CD4-positive, alpha-beta memory T cell (primary cell): Measurements from ENCODE around the gene ESAM. TPM values are rescaled to one million over a fixed set of nuclear protein-coding genes. Genes with fewer than 3 reads are reported as not detected.

ENCODE experiments used
- CTCF ChIA-PET: fragments of 350-600 bp; sonication (Branson Sonifier 250); formaldehyde crosslinking; loops from one replicate; lab custom pipeline; 2021; ENCODE audit warnings: inconsistent platforms; ENCODE audit not compliant: partially characterized antibody; lab: Charles Lee
- POLR2A ChIA-PET: fragments of 350-600 bp; sonication (Branson Sonifier 250); formaldehyde crosslinking; loops from one replicate; lab custom pipeline; 2021; ENCODE audit not compliant: partially characterized antibody; lab: Charles Lee
- DNase-seq, 5 donors: peaks; one replicate each; pipeline versions ENCODE4 v3.0.0 to v3.0.0-alpha.2; 2020 to 2022; ENCODE audit warnings: mixed read lengths in 1 of 5
- H3K27ac ChIP-seq: one replicate; pipeline ENCODE4 v1.7.0; 2013; ENCODE audit warnings: low read depth, low read length
- H3K27me3 ChIP-seq: 2 replicates; pipeline ENCODE4 v1.7.0; 2013; ENCODE audit warnings: mild to moderate bottlenecking, low read length, moderate library complexity; ENCODE audit not compliant: insufficient read depth
- H3K36me3 ChIP-seq: 2 replicates; pipeline ENCODE4 v1.7.0; 2013; ENCODE audit warnings: mild to moderate bottlenecking, low read length, moderate library complexity; ENCODE audit not compliant: insufficient read depth
- H3K4me1 ChIP-seq: 2 replicates; pipeline ENCODE4 v1.7.0; 2013; ENCODE audit warnings: mild to moderate bottlenecking, low read length, moderate library complexity; ENCODE audit not compliant: insufficient read depth
- H3K4me3 ChIP-seq, 2 donors: one replicate each; pipeline ENCODE4 v1.7.0; 2013; ENCODE audit warnings: low read length in 2 of 2, mild to moderate bottlenecking in 1 of 2
- H3K9me3 ChIP-seq, 2 donors: one replicate each; pipeline ENCODE4 v1.7.0; 2013; ENCODE audit warnings: low read length in 2 of 2, control low read depth in 1 of 2; ENCODE audit not compliant: control insufficient read depth in 1 of 2
- H3K27ac Mint-ChIP-seq, 7 donors: one replicate each; pipeline ENCODE4 v1.8.0; 2020 to 2021; ENCODE audit warnings: mixed read lengths in 7 of 7, mild to moderate bottlenecking in 6 of 7, inconsistent platforms in 3 of 7, moderate library complexity in 3 of 7
- H3K27me3 Mint-ChIP-seq, 2 donors: one replicate each; pipeline ENCODE4 v1.8.0; 2020 to 2021; ENCODE audit warnings: mixed read lengths in 2 of 2
- H3K36me3 Mint-ChIP-seq, 2 donors: one replicate each; pipeline ENCODE4 v1.8.0; 2020 to 2021; ENCODE audit warnings: mixed read lengths in 2 of 2, inconsistent platforms in 1 of 2, mild to moderate bottlenecking in 1 of 2
- H3K4me1 Mint-ChIP-seq, 4 donors: one replicate each; pipeline ENCODE4 v1.8.0; 2020 to 2021; ENCODE audit warnings: mixed read lengths in 4 of 4, mild to moderate bottlenecking in 1 of 4
- H3K4me3 Mint-ChIP-seq, 8 donors: one replicate each; pipeline ENCODE4 v1.8.0; 2020 to 2021; ENCODE audit warnings: mixed read lengths in 8 of 8, mild to moderate bottlenecking in 7 of 8, moderate library complexity in 6 of 8, inconsistent platforms in 3 of 8
- H3K9me3 Mint-ChIP-seq, 8 donors: one replicate each; pipeline ENCODE4 v1.8.0; 2020 to 2021; ENCODE audit warnings: mixed read lengths in 8 of 8, mild to moderate bottlenecking in 5 of 8, inconsistent platforms in 3 of 8, moderate library complexity in 1 of 8
- intact Hi-C: fragments of 100-400 bp; cut with micrococcal nuclease; formaldehyde crosslinking; loops from one replicate; pipeline ENCODE4 v1.15.1; 2023
- polyA plus RNA-seq, 2 donors: library from polyadenylated mRNA; unstranded; fragments of 300-500 nt; fragmentation: Illumina TruSeq; gene quantifications; one replicate each; pipeline ENCODE4 v1.2.3, GENCODE V29; 2021
- total RNA-seq, 2 experiments: library from RNA; stranded (reverse); gene quantifications; one replicate each; pipeline ENCODE4 v1.2.3, GENCODE V29; 2021

The ESAM gene
- total and polyA plus RNA-seq, 4 experiments from 2014 or later, result 1.3 to 3.2 (median 1.6) TPM

DNA sequence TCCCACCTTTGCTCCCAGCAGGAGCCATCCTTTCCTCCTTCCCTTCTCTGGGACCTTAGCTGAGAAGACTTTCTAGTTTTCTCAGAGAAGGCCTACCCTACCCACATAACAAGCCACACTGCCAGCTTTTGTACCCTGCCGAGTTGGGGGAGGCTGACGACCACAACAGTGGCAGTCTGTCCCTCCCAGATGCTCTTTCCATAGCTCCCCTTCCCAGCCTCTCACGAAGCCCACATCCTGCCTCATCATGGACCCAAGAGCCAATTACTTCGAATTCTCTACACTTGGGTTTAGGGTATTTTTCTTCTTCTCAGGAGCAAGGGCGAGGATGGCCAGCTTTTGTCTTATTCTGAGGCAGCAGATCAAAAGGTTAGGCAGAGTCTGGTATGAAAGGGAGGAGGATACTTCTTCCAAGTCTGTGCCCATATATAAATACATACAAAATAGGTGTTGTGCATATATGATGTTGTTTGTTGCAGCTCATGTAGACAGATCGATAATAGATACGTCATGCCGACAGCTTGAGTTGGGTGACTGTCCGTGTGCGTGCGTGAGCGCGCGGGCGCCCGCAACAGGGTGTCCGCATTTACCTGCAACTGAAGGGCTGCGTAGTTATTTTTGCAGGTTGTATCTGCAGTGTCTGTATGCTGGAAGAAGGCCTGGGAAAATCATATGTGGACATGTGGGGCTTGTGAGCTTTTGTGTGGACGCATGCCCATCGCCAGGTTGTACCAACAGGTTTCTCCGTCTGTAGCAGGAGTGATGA, 23.2 kb downstream of the ESAM start:
- ChIA-PET POLR2A (interaction anchor here (0.7 to 2.4 kb wide), 3 partner anchors 8 to 66 kb away, joined by 3 to 9 read pairs (median 4); partner anchors contain the start of gene SIAE), CTCF (interaction anchor here (1.0 to 17.0 kb wide), 4 partner anchors 10 to 60 kb away, joined by 3 to 239 read pairs (median 6); partner anchors contain the start of gene ESAM)
- Mint-ChIP-seq H3K27ac (peak overlapping the region in 5 of 7 donors; percentile 48 to 80 (median 53)), H3K9me3 (no peaks in the 10 kb centered on the region), H3K4me1 (peaks cover 3 to 20% (median 16%) of the 10 kb centered on the region in 4 donors), H3K36me3 (no peaks in the 10 kb centered on the region), H3K27me3 (peaks cover 0 to 3% of the 10 kb centered on the region in 2 donors), H3K4me3 (peak overlapping the region; percentile 83 to 94 (median 86))
- Histone ChIP-seq H3K4me3 (peak overlapping the region in 1 of 2 donors; percentile 60), H3K4me1 (peaks cover 17% of the 10 kb centered on the region), H3K27me3 (peaks cover 5% of the 10 kb centered on the region), H3K27ac (no peak overlapping the region), H3K36me3 (no peaks in the 10 kb centered on the region), H3K9me3 (no peaks in the 10 kb centered on the region)
- peak in 1 of 5 donors; percentile 5 for DNase-seq
- intact Hi-C loops, result loop anchor here (1.0 kb wide), 1 partner anchor 24 kb away; no protein-coding TSS in a partner anchor

DNA sequence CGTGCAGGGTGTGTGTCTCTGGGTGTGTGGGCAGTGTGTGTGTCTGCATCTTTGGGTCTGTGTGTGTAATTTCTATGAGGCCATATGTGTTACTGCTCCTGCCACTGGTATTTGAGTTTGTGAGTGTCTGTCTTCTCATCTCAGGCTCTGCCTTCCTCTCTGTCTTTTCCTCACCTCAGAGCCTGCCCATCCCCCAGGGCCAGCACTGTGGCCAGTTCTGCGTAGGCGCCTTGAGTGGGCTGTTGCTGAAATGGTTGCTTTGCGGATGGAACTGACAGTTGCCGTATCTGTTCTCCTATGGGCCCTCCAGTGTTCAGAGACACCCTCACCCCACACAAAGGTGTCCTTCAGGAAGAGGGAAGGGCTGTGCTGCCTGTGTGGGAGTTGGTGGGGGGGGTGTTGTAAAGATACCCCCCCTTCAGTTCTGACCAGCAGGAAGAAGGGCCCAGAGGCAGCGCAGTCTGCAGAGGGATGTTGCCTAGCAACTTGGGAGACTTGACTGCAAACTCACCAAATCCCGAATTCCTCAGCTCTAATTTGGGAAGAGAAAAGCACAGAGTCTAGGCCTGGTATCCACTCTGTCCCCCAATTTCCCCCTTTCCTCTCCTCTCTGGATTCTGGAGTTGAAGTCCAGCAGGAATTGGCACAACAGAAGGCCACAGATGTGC, 24.3 kb downstream of the ESAM start:
- H3K4me3 Mint-ChIP-seq, result peak overlapping the region in 1 of 8 donors; percentile 53
- no peak overlapping the region for H3K4me3 ChIP-seq
- H3K27ac Mint-ChIP-seq, result peak overlapping the region in 1 of 7 donors; percentile 42
- H3K36me3 ChIP-seq, result no peaks in the 10 kb centered on the region
- no peaks in the 10 kb centered on the region for H3K36me3 Mint-ChIP-seq
- peaks cover 5% of the 10 kb centered on the region for H3K27me3 ChIP-seq
- CTCF ChIA-PET, result interaction anchor here (1.0 to 17.0 kb wide), 4 partner anchors 9 to 28 kb away, joined by 3 to 239 read pairs (median 4); partner anchors contain the start of gene ESAM
- H3K27ac ChIP-seq, result no peak overlapping the region
- peaks cover 0 to 3% of the 10 kb centered on the region in 2 donors for H3K27me3 Mint-ChIP-seq
- DNase-seq, result no peak
- POLR2A ChIA-PET, result interaction anchor here (1.7 kb wide), 1 partner anchor 9 kb away, joined by 7 read pairs; no protein-coding TSS in a partner anchor
- no peaks in the 10 kb centered on the region for H3K9me3 Mint-ChIP-seq
- H3K4me1 Mint-ChIP-seq, result peaks cover 3 to 20% (median 16%) of the 10 kb centered on the region in 4 donors
- peaks cover 17% of the 10 kb centered on the region for H3K4me1 ChIP-seq
- H3K9me3 ChIP-seq, result no peaks in the 10 kb centered on the region
- intact Hi-C loops, result no loop called here

DNA sequence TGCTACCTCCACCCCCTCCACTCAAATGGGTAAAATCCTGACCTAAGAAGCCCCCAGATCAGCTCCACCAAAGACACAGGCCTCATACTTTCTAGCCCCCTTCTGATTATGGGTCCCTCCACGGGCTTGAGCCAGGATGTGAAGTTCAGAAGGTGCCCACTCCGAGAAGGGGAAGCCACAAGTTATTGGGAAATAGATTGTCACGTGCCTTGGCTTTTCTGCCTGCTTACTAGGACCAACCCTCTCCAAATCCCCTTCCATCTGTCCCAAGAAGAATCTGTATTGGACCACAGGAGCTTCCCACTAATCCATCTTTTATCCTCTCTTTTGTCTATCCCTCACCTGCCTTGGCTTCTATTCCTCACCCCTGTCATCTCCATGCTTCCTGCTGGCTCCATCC, 25.4 kb downstream of the ESAM start:
- Histone ChIP-seq H3K27ac (no peak overlapping the region), H3K36me3 (no peaks in the 10 kb centered on the region), H3K4me1 (peaks cover 17% of the 10 kb centered on the region), H3K4me3 (no peak overlapping the region), H3K9me3 (no peaks in the 10 kb centered on the region), H3K27me3 (peaks cover 5% of the 10 kb centered on the region)
- CTCF ChIA-PET, result interaction anchor here (1.1 kb wide), 1 partner anchor 10 kb away, joined by 3 read pairs; no protein-coding TSS in a partner anchor
- intact Hi-C loops, result no loop called here
- H3K36me3 Mint-ChIP-seq, result no peaks in the 10 kb centered on the region
- H3K9me3 Mint-ChIP-seq, result no peaks in the 10 kb centered on the region
- no peak for DNase-seq
- POLR2A ChIA-PET, result interaction anchor here (1.7 kb wide), 1 partner anchor 10 kb away, joined by 7 read pairs; no protein-coding TSS in a partner anchor
- no peak overlapping the region for H3K4me3 Mint-ChIP-seq
- peaks cover 3 to 20% (median 16%) of the 10 kb centered on the region in 4 donors for H3K4me1 Mint-ChIP-seq
- H3K27ac Mint-ChIP-seq, result no peak overlapping the region
- peaks cover 0 to 3% of the 10 kb centered on the region in 2 donors for H3K27me3 Mint-ChIP-seq

DNA sequence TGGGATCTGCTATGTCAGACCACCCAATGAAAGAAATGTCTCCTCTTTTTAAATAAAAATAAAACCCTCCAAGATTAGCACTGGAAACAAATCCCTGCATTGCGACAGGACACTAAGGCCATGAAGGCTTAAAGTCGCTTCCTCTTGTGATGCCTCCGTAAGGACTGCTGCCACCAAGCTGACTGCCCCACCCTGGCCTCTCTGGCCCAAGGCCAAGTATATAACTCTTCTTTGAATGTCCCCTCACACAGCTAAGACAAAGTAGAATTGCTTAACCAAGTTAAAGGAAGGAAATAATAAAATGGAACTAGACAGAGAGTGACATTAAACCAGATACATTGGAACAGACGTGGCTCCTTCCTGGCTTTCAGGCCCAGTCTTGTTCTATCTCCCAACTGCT, 29.9 kb downstream of the ESAM start:
- Histone ChIP-seq H3K36me3 (no peaks in the 10 kb centered on the region), H3K4me3 (no peak overlapping the region), H3K27ac (no peak overlapping the region), H3K27me3 (no peaks in the 10 kb centered on the region), H3K9me3 (no peaks in the 10 kb centered on the region), H3K4me1 (no peaks in the 10 kb centered on the region)
- H3K27ac Mint-ChIP-seq, result peak overlapping the region in 1 of 7 donors; percentile 15
- ChIA-PET CTCF (no interaction called here), POLR2A (no interaction called here)
- H3K4me3 Mint-ChIP-seq, result no peak overlapping the region
- peaks cover 0 to 5% (median under 1%) of the 10 kb centered on the region in 4 donors for H3K4me1 Mint-ChIP-seq
- DNase-seq, result no peak
- H3K27me3 Mint-ChIP-seq, result no peaks in the 10 kb centered on the region
- intact Hi-C loops, result no loop called here
- no peaks in the 10 kb centered on the region for H3K36me3 Mint-ChIP-seq
- no peaks in the 10 kb centered on the region for H3K9me3 Mint-ChIP-seq

DNA sequence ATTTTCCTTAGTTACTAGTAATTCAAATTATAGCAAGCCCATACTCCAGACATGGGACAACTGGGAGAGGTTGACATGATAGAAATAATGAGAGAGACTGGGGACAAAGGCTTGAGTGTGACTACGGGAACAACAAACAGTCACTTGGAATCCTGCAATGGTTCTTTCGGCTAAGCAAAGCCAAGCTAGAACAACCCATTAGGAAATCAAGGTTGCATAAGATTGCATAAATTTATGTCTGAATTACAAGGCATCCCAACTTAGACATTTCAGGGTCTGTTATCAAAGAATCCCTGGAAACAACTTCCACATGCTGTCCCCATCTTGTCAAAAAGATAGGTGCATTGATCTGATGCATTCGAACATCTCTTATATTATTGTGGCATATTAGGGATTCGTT, 32.5 kb downstream of the ESAM start:
- Histone ChIP-seq H3K9me3 (no peaks in the 10 kb centered on the region), H3K4me1 (no peaks in the 10 kb centered on the region), H3K36me3 (no peaks in the 10 kb centered on the region), H3K27ac (no peak overlapping the region), H3K27me3 (no peaks in the 10 kb centered on the region), H3K4me3 (no peak overlapping the region)
- H3K9me3 Mint-ChIP-seq, result no peaks in the 10 kb centered on the region
- DNase-seq, result no peak
- no peak overlapping the region for H3K27ac Mint-ChIP-seq
- intact Hi-C loops, result no loop called here
- ChIA-PET CTCF (interaction anchor here (1.3 kb wide), 1 partner anchor 34 kb away, joined by 3 read pairs; no protein-coding TSS in a partner anchor), POLR2A (no interaction called here)
- peaks cover 3 to 9% of the 10 kb centered on the region in 2 donors for H3K27me3 Mint-ChIP-seq
- H3K36me3 Mint-ChIP-seq, result no peaks in the 10 kb centered on the region
- H3K4me3 Mint-ChIP-seq, result no peak overlapping the region
- H3K4me1 Mint-ChIP-seq, result peaks cover 2 to 11% (median 5%) of the 10 kb centered on the region in 4 donors

DNA sequence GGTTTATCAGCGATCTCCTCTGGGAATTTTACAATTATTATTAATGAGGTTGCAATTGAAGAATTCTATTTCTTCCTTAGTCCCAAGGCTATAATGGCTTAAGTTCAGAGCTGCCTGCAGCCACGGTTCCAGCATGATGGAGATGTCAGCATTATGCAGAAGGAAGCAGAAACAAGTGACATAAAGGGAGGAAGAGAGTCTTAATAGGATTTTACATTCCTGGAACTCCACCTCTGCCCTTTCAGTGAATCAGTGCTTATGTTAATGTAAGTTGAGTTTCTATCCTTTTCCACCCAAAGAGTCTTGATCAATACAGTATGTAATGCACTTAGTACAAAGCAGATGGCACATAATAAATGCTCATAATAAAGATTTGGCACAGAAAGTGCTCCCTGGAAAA, 34.0 kb downstream of the ESAM start:
- H3K36me3 Mint-ChIP-seq, result no peaks in the 10 kb centered on the region
- H3K27ac Mint-ChIP-seq, result no peak overlapping the region
- no peak overlapping the region for H3K4me3 Mint-ChIP-seq
- peaks cover 3 to 9% of the 10 kb centered on the region in 2 donors for H3K27me3 Mint-ChIP-seq
- Histone ChIP-seq H3K4me1 (no peaks in the 10 kb centered on the region), H3K9me3 (no peaks in the 10 kb centered on the region), H3K27ac (no peak overlapping the region), H3K36me3 (no peaks in the 10 kb centered on the region), H3K27me3 (no peaks in the 10 kb centered on the region), H3K4me3 (no peak overlapping the region)
- no peaks in the 10 kb centered on the region for H3K9me3 Mint-ChIP-seq
- intact Hi-C loops, result no loop called here
- ChIA-PET POLR2A (no interaction called here), CTCF (no interaction called here)
- peaks cover 2 to 14% (median 5%) of the 10 kb centered on the region in 4 donors for H3K4me1 Mint-ChIP-seq
- no peak for DNase-seq

DNA sequence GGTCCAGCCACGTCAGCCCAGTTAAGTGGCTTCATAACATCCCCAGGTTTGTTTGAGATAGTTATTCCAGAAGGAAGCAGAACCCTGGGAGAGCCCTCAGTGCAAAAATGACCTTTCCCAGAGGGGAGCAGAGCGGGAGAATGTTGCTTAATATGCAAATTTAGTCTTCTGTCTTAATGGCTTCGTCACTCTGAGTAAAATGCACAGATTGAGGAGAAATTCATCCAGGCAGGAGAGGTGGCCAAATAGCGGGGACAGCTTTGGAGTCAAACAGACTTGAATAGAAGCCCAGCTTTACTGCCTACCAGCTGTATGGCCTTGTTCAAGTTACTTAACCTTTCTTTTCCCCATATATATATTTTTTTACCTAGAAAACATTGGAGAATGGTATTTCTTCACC, 34.6 kb downstream of the ESAM start:
- CTCF ChIA-PET, result no interaction called here
- H3K4me1 ChIP-seq, result no peaks in the 10 kb centered on the region

More for the DNA sequence above, 34.6 kb downstream of the ESAM start:
- intact Hi-C loops, result no loop called here
- Mint-ChIP-seq H3K27ac (no peak overlapping the region), H3K4me3 (no peak overlapping the region), H3K9me3 (no peaks in the 10 kb centered on the region), H3K27me3 (peaks cover 8 to 9% of the 10 kb centered on the region in 2 donors), H3K4me1 (peaks cover 5 to 19% (median 8%) of the 10 kb centered on the region in 4 donors), H3K36me3 (no peaks in the 10 kb centered on the region)
- Histone ChIP-seq H3K9me3 (no peaks in the 10 kb centered on the region), H3K27ac (no peak overlapping the region), H3K4me3 (no peak overlapping the region), H3K36me3 (no peaks in the 10 kb centered on the region), H3K27me3 (no peaks in the 10 kb centered on the region)
- POLR2A ChIA-PET, result no interaction called here
- no peak for DNase-seq
